Measurements from ENCODE around the gene IMMT.
"Not testable (repeated sequence)": the region's sequence is repeated elsewhere in the genome, so short reads cannot be mapped to it uniquely, and the experiment has no call there.

IMMT gene

DNA sequence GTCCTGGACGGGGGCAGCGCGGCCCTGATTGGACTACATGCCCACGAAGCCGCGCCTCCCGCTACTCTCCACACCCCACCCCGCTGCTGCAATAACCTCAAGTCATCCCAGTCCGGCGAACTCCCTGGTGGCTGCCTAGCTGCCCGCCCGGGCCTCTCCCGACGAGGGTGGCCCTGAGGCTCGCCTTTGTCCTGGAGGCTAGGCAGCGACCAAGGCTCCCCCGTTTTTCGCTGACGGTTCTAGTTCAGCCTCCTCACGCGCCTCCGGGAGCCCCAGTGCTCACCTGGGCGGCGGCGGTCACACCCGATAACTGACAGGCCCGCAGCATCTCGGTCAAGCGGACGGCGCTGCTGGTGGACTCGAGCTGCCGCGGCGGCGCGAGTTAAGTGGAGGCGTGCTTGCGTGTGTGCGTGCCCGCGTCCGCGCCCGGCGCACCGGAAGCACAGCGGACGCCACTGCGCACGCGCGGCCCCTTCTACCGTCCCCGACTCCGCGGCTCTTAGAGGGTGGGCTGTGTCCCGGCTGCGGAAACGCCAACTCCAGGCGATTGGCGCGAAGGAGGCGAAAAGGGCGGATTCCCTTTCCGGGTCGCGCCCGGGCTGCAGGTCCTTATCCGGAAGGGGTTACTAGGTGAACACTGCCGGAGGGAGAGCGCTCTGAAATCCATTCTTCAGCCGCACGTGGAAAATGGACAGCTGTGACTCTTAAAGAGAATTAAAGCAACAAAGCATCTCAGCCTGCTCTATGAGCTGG is at the start of gene IMMT:
IMMT (minus strand) TSS at position 408 of the 753 bp plus-strand sequence; CDS start at position 328, 80 bp downstream.
- DNase-seq, result peak; percentile 96

DNA sequence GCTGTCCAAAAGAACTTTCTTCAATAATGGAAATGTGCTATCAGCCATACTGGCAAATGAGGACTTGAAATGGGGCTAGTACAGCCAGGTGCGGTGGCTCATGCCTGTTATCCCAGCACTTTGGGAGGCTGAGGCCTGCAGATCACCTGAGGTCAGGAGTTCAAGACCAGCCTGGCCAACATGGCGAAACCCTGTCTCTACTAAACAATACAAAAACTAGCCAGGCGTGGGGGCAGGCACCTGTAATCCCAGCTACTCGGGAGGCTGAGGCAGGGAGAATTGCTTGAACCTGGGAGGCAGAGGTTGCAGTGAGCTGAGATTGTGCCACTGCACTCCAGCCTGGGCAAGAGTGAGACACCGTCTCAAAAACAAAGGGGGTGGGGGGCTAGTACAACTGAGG is 49.5 kb upstream of the IMMT start:
- DNase-seq, result not testable (repeated sequence)

- DNase-seq, result no peak
Measured at GRCh38 chr2:86243950-86244733, 48.9 kb upstream of the IMMT start.

DNA sequence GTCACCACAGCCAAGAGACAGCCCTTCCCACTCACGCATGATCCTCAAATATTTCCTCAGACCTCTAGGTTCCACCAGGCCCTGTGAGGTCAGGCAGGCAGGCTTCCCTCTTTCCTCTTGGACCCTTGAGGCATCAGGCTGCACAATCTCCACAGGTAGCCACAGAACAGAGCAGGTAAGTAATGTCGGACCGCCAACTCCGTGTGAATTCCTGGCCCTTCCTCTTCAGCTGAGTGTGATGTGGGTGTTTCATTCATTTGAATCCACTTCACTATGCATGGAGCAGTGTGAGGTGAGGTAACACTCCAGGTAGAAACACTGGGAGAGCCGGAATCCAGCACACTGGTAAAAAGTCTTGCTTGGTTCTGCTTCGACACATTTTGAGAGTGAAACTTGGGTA is 48.0 kb upstream of the IMMT start:
- no peak for DNase-seq

DNA sequence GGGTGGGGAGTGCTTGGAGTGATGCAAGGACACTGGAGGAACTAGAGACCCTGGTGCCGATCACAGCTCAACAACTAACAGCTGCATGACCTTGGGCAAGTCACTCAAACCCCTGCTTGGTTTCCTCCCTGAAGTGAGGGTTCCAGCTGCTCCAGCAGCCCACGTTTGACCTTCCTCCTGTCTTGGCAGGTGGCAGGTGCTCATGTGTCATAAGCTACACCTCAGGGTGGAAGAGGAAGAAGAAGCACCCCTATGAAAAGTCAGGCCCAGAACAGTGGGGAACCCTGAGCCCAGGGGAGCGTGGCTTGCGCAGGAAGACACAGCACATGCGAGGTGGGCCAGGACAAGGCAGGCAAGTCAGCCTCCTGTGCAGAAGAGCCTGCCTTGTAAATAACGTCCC is 46.3 kb upstream of the IMMT start:
- DNase-seq, result no peak

GRCh38 chr2:86240251-86240650 is 45.0 kb upstream of the IMMT start:
- no peak for DNase-seq

DNA sequence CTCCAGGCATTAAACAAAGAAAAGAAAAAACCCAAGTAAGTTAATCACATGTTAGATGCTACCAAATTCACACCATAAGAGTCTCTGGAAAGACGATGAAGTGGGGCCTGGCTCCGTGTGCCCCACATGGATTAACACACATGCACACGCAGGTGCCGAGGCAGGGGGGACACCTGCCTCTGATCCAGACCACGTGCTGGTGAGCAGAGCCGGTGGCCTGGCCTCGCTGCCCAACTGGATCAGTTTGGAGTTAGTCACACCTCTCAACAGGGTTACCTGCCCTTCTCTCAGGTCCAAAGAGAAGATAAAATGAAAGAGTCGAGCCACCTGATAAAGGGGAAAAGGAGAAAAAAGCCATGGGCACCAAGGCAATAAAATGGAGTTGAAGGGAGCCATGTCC is 44.5 kb upstream of the IMMT start:
- no peak for DNase-seq

DNA sequence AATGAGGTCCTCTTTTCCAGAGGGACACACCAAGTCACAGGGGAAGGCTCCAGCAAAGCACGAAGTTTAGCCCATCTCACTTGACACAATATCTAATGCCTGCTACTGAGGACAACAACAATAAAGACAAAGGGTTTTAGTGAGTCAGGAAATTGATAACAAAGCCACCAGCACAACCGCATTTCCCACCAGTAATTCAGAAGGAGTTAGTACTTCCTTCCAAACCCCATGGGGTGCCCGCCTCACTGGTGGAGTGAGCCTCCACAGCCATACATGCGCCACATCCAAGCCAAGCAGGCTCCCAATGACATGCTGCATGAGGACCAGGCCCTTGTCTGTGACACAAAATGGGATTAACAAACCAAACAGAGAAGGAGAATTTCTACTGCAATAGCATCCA is 44.1 kb upstream of the IMMT start:
- DNase-seq, result no peak

DNA sequence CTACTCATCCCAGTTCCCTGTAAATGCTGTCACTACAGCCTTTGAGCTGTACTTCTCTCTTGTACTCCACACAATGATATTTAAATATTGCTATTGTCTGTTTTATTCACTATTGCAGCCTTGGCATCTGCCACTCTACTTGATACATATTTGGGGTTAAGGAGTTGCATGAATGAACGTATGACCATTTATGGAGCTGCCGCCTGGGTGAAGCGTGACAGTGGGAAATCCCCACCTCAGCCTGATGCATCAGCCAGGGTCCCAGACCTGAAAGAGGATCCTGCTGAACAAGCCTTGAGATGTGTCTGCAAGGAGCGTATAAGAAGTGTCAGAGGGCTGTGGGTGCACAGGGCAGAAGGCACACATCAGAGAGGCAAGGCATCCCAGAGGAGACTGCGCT is 43.1 kb upstream of the IMMT start:
- DNase-seq, result no peak

DNA sequence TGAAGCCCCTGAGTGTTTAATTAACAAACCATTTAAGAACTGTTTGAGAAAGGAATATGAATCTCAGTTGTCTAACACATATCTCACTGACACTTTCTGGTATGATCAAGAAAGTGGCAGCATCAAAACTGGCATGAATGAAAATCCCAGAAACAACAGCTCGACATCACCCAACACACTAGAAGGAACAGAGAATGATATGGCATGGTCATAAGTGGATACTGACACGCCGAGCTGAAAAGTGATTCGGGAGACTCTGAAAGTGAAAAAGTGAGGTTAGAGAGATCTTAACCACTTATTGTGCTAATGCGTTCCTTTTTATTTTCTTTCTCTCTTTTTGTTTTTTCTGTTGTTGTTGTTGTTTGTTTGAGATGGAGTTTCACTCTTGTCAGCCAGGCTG is 41.9 kb upstream of the IMMT start:
- no peak for DNase-seq

GRCh38 chr2:86235196-86235980 is 40.1 kb upstream of the IMMT start:
- DNase-seq, result no peak

GRCh38 chr2:86234563-86235131 is 39.4 kb upstream of the IMMT start:
- no peak for DNase-seq

DNA sequence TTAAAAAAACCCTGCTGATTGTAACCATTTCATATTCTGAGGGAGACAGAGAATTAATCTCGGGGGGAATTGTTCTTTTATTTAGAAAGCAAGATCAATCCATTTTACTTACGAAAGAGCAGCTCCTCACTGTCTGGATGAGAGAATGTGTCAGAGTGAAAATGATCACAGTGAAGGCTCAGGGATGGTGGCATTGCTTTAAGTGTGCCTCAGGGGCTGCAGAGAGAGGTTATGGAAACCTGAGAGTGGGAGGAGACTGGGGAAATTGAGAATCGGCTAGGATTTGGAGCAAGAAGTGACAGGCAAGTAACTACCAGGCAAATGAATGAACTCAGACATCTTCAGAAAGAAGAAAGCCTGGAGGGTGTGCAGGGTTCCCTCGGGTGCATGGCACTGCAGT is 38.2 kb upstream of the IMMT start:
- no peak for DNase-seq

DNA sequence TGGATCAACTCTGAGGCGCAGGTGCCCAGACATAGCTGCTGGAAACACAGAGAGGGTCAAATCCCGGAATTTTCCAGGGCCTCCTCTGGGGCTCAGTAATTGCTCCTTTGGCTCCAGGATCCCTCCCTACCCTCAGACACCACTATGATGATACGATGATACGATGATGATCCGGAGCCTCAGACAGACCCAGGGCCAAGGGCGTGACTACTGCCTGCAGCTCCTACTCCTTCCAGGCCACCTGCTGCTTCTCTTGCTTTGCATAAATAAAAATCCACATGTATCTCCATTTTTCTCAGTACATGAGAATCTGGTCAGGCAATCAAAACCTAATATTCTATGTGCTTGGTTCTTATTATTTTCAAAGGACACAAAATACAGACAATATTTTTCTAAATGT is 37.6 kb upstream of the IMMT start:
- no peak for DNase-seq

DNA sequence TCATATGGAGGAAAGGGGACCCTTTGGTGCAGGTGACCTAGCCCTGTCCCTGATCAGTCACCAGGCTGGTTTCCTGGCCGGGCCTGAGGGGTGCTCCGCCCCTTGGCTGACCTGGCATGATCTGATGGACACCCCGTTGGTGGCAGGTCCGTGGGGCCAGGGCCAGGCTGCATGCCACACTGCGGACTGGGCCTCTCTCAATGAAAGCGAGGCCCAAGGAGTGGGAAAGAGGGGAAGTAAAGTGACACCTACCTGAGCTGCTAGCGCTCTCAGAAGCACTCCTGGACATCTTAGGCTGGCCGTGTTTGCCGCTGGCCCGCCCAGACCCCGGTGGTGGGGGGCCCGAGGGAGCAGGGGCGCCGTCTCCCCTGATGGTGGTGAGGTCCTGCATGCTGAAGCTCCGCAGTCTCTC is 37.1 kb upstream of the IMMT start:
- no peak for DNase-seq

DNA sequence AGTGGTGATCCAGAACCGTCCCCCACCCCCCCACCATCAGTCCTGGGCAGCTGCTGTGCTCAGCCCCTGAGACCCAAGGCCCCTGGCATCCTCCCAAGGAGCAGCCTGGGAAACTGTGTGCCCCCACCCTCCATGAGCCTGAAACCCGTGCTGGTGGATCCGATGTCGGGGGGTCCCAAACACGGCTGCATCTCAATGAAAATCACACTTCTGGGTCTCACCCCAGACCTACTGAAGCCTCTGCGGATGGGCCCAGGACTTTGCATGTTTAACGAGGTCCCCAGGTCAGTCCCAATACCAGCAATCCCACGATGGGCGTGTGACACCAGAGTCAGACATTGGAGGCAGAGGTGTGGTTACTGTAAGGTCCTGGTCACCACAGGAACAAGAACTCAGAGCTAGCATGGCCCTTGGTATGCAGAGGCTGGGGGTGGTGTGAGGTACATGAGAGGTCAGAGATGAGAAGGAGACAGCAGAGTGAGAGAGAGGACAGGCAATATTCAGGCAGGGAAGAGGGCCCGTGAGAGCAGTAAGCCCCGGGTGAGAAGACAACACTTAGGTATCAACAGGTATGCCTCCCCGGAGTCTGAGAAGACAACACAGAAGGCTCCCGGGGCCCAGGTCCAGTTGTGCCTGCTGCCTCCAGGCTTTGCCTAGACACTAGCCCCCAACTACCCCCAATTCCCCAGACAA is 36.6 kb upstream of the IMMT start:
- no peak for DNase-seq

GRCh38 chr2:86230961-86231360 is 35.7 kb upstream of the IMMT start:
- no peak for DNase-seq

GRCh38 chr2:86229221-86229620 is 34.0 kb upstream of the IMMT start:
- no peak for DNase-seq

DNA sequence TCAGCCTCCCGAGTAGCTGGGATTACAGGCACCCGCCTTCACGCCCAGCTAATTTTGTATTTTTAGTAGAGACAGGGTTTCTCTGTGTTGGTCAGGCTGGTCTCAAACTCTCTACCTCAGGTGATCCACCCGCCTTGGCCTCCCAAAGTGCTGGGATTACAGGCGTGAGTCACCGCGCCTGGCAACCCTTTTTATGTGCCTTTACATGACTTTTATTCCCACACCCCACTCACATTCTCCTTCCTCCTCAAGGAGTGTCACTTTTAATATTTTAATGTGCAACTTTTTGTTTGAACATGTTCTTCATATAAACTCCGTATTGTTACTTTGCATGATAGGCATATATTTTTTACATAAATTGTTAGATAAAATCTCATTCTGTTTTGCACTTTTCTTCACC is 33.3 kb upstream of the IMMT start:
- not testable (repeated sequence) for DNase-seq

DNA sequence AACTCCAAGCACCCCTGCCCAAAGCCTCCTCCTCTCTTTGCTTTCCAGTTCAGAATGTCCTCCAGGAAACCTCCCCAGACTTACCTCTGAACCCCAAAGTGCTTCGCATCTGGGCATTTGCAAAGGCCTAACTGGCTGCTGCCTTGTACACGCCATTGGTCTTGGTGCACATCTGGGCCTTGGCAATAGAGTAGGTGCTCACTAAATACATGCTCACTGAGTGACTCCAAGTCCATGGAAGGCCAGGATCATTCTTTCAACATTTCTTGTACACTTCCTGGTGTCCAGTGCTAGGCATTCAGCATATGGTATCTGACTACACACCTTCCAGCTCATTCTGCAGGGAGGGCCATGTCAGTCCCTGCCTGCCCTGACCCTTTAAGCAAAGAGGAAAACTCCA is 32.4 kb upstream of the IMMT start:
- no peak for DNase-seq

- no peak for DNase-seq
Measured at GRCh38 chr2:86226636-86227520, 31.6 kb upstream of the IMMT start.

- DNase-seq, result no peak
Measured at GRCh38 chr2:86226070-86226469, 30.8 kb upstream of the IMMT start.

Measured in EL (cell line).